Breast epithelium (tissue), 4 donors: ENCODE results near the gene SLC46A2. TPM values are rescaled to one million over a fixed set of nuclear protein-coding genes. Genes with fewer than 3 reads are reported as not detected.

Experiments
- DNase-seq, 2 donors: peaks; one replicate each; pipeline ENCODE4 v3.0.0-alpha.2; 2019; ENCODE audit warnings: low spot score in 2 of 2
- H3K27ac ChIP-seq, 2 donors: fragments of 200-600 bp; sonication (generic) in 1 of 2; one replicate each; pipeline ENCODE4 v1.5.1; 2016 to 2019; ENCODE audit warnings: mild to moderate bottlenecking in 1 of 2
- H3K27me3 ChIP-seq, 2 donors: fragments of 200-600 bp; sonication (generic) in 1 of 2; one replicate each; pipeline versions ENCODE4 v1.5.1 to v1.6.0; 2017 to 2019; ENCODE audit warnings: control low read depth in 1 of 2, mild to moderate bottlenecking in 1 of 2
- H3K36me3 ChIP-seq: fragments of 200-600 bp; one replicate; pipeline ENCODE4 v1.5.1; 2019
- H3K4me1 ChIP-seq, 2 donors: fragments of 200-600 bp; sonication (generic); one replicate each; pipeline ENCODE4 v1.5.1; 2016 to 2019; ENCODE audit warnings: control low read depth in 1 of 2
- H3K4me3 ChIP-seq, 3 donors: fragments of 200-600 bp; sonication (generic); 1 replicate in 2 of 3; 2 replicates in 1 of 3; pipeline ENCODE4 v1.5.1; 2016 to 2019; ENCODE audit warnings: mild to moderate bottlenecking in 3 of 3, moderate library complexity in 2 of 3
- H3K9me3 ChIP-seq, 2 donors: fragments of 200-600 bp; sonication (generic) in 1 of 2; one replicate each; pipeline ENCODE4 v1.5.1; 2016 to 2019; ENCODE audit warnings: control low read depth in 1 of 2
- POLR2A ChIP-seq: fragments of 450-650 bp; IDR thresholded peaks from one replicate; pipeline ENCODE4 v1.6.1; 2016; ENCODE audit warnings: antibody characterized with exemption, mild to moderate bottlenecking, moderate library complexity
- POLR2AphosphoS5 ChIP-seq, 3 donors: sonication (generic); formaldehyde crosslinking; IDR thresholded peaks; one replicate each; pipeline ENCODE4 v1.6.1; 2017; ENCODE audit warnings: antibody characterized with exemption in 3 of 3
- intact Hi-C: fragments of 100-400 bp; cut with DNase I; formaldehyde crosslinking; loops from one replicate; pipeline ENCODE4 v1.15.1; 2023; ENCODE audit warnings: low total_unique reads
- total RNA-seq, 3 donors: library from RNA; depleted of rRNA; stranded (reverse); fragments of >200 nt; gene quantifications; one replicate each; pipeline ENCODE4 v1.1.0, GENCODE V29; 2016
- TF ChIP-seq, protein P1 (sequence below), 3 donors: fragments of 450-650 bp; IDR thresholded peaks; one replicate each; pipeline ENCODE4 v1.5.1; 2016 to 2017; ENCODE audit warnings: antibody characterized with exemption in 3 of 3, mild to moderate bottlenecking in 3 of 3, moderate library complexity in 3 of 3

Gene SLC46A2
- total RNA-seq, 3 donors from 2014 or later = 0.16 to 0.66 TPM; not detected in 1

DNA sequence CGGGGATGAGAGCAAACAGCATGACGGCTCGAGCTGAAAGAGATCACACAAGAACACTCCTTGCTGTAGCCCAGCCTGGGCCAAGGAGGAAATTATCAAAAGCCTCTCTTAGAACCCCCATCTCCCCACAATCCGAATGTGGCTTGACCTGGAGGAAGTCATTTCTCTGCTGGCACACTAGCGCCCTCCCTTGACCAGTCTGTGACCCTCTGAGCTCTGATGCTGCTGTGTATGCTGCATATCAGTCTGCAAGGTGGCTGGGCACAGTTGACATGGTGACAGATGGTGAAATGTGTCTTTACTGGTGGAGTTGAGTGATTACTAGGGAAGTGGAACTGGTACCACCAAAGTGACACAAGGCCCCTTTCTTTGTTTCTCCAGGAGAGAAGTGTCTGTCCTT is 3.3 kb downstream of the SLC46A2 start:
- Histone ChIP-seq H3K27ac (no peak overlapping the region), H3K9me3 (no peaks in the 10 kb centered on the region), H3K36me3 (no peaks in the 10 kb centered on the region), H3K4me1 (no peaks in the 10 kb centered on the region), H3K4me3 (no peak overlapping the region), H3K27me3 (peaks cover 0 to 8% of the 10 kb centered on the region in 2 donors)
- TF ChIP-seq, protein P1, sequence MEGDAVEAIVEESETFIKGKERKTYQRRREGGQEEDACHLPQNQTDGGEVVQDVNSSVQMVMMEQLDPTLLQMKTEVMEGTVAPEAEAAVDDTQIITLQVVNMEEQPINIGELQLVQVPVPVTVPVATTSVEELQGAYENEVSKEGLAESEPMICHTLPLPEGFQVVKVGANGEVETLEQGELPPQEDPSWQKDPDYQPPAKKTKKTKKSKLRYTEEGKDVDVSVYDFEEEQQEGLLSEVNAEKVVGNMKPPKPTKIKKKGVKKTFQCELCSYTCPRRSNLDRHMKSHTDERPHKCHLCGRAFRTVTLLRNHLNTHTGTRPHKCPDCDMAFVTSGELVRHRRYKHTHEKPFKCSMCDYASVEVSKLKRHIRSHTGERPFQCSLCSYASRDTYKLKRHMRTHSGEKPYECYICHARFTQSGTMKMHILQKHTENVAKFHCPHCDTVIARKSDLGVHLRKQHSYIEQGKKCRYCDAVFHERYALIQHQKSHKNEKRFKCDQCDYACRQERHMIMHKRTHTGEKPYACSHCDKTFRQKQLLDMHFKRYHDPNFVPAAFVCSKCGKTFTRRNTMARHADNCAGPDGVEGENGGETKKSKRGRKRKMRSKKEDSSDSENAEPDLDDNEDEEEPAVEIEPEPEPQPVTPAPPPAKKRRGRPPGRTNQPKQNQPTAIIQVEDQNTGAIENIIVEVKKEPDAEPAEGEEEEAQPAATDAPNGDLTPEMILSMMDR (IDR thresholded peaks at IDR 0.05) = no peak
- TF ChIP-seq POLR2AphosphoS5 (IDR thresholded peaks at IDR 0.05) = no peak
- TF ChIP-seq POLR2A = no peak
- intact Hi-C loops = no loop called here
- DNase-seq = no peak

DNA sequence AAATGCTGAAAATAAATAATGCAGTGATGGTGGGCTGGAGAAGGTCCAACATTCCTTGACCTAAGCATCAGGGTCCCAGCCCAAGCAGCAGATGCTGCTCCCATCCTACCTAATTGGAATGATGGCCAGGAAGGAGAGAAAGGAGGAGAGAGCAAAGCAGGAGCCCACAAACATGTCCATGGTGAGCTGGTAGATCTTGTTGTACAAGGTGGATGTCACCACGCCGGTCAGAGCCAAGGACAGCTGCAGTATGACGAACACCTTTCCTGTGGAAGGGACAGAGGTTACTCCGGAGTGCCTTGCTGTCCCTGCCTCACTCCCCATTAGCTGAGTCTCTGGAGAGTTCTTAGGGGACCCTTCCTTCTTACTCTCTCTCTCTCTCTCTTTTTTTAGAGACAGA is 4.3 kb downstream of the SLC46A2 start:
- H3K9me3 ChIP-seq = no peaks in the 10 kb centered on the region
- H3K4me1 ChIP-seq = no peaks in the 10 kb centered on the region
- no peak overlapping the region for H3K27ac ChIP-seq
- no peaks in the 10 kb centered on the region for H3K36me3 ChIP-seq
- no peak for TF ChIP-seq POLR2A
- no peak for TF ChIP-seq POLR2AphosphoS5 (IDR thresholded peaks at IDR 0.05)
- TF ChIP-seq, protein P1 (IDR thresholded peaks at IDR 0.05) = no peak
- no peak for DNase-seq
- intact Hi-C loops = no loop called here
- peaks cover 0 to 8% of the 10 kb centered on the region in 2 donors for H3K27me3 ChIP-seq
- no peak overlapping the region for H3K4me3 ChIP-seq

DNA sequence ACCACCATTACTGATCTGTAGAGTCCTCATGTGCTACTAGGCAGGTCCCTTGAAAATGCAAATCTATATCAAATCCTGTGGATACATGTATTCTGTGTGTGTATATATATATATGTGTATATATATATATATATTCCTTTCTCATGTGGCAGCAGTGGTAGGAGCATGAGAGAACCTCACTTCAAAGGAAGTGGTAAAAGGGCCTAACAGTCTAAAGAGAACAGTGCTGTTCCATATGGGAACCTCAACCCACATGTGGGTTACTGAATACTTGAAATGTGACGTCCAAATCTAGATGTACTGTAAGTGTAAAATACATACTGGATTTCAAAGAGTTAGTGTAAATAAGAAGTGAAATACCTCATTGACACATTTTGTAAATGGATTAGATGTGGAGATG is 5.4 kb downstream of the SLC46A2 start:
- peaks cover 0 to 7% of the 10 kb centered on the region in 2 donors for H3K27me3 ChIP-seq
- TF ChIP-seq POLR2AphosphoS5 (IDR thresholded peaks at IDR 0.05) = no peak
- TF ChIP-seq, protein P1 (IDR thresholded peaks at IDR 0.05) = no peak
- no peak overlapping the region for H3K4me3 ChIP-seq
- H3K4me1 ChIP-seq = no peaks in the 10 kb centered on the region
- no peaks in the 10 kb centered on the region for H3K9me3 ChIP-seq
- H3K36me3 ChIP-seq = no peaks in the 10 kb centered on the region
- H3K27ac ChIP-seq = no peak overlapping the region
- intact Hi-C loops = no loop called here
- DNase-seq = no peak

DNA sequence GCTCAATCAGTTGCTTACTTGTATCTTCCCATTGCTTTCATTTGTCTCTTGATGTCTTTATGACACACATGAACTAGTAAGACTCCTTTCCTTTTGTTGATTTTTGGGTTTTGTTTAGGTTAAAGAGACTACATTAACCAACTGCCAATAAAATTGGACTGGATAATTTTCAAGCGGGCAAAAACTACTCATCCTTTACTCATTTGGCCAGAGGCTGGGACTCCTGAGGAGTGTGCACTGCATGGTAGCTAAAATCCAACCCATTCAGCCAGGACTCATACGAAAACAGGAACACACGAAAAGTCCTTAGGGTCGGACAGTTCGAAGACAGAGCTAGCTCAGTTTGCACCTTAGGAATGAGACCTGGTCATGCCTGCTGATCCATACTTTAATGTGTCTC is 6.0 kb downstream of the SLC46A2 start:
- peaks cover 0 to under 1% of the 10 kb centered on the region in 2 donors for H3K27me3 ChIP-seq
- H3K4me1 ChIP-seq = no peaks in the 10 kb centered on the region
- H3K36me3 ChIP-seq = no peaks in the 10 kb centered on the region
- DNase-seq = no peak
- TF ChIP-seq, protein P1 (IDR thresholded peaks at IDR 0.05) = no peak
- TF ChIP-seq POLR2A = no peak
- TF ChIP-seq POLR2AphosphoS5 (IDR thresholded peaks at IDR 0.05) = no peak
- H3K27ac ChIP-seq = no peak overlapping the region
- intact Hi-C loops = no loop called here
- no peak overlapping the region for H3K4me3 ChIP-seq
- no peaks in the 10 kb centered on the region for H3K9me3 ChIP-seq

DNA sequence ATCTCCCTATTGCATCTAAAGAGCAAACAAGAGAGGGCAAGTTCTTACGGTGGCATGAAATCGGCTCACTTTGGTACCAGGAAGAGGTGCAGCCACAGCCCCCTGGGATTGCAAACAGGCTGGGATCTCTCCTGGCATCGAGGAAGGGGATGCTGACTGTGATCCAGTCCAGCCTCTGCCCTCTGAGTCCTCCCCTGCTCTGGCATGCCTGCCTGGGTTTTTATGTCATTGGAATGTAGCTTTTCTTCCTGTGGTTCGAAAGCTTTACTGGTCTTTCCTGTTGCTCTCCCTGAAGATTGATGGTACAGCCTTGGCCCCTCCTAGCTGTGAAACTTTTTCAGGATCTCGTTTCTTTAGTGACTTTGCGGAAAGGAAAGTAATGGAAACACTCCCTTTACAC is 6.6 kb downstream of the SLC46A2 start:
- DNase-seq = no peak
- no peaks in the 10 kb centered on the region for H3K36me3 ChIP-seq
- intact Hi-C loops = no loop called here
- no peaks in the 10 kb centered on the region for H3K4me1 ChIP-seq
- TF ChIP-seq, protein P1 (IDR thresholded peaks at IDR 0.05) = no peak
- no peak for TF ChIP-seq POLR2AphosphoS5 (IDR thresholded peaks at IDR 0.05)
- no peak for TF ChIP-seq POLR2A
- no peak overlapping the region for H3K4me3 ChIP-seq
- H3K27me3 ChIP-seq = no peaks in the 10 kb centered on the region
- no peak overlapping the region for H3K27ac ChIP-seq
- H3K9me3 ChIP-seq = no peaks in the 10 kb centered on the region
